H1 (cell line): ENCODE measurements around the gene TPD52L1. TPM values are rescaled to one million over a fixed set of nuclear protein-coding genes. Genes with fewer than 3 reads are reported as not detected.

Experiments used
- BCL11A ChIP-seq, 2 experiments: IDR thresholded peaks; one replicate each; pipeline ENCODE4 v1.6.1; 2011; ENCODE audit warnings: low read depth in 2 of 2, low read length in 2 of 2, mild to moderate bottlenecking in 2 of 2
- CEBPB ChIP-seq: IDR thresholded peaks from 2 replicates; pipeline ENCODE4 v1.6.1; 2012; ENCODE audit warnings: low read depth, low read length
- FOSL1 ChIP-seq: IDR thresholded peaks from 2 replicates; pipeline ENCODE4 v1.6.1; 2011; ENCODE audit warnings: mild to moderate bottlenecking, low read depth, low read length, moderate library complexity; ENCODE audit not compliant: insufficient read depth
- GABPA ChIP-seq: IDR thresholded peaks from 2 replicates; pipeline ENCODE4 v1.6.1; 2011; ENCODE audit warnings: mild to moderate bottlenecking, low read length, moderate library complexity, borderline replicate concordance; ENCODE audit not compliant: insufficient read depth
- HDAC6 ChIP-seq: IDR thresholded peaks from one replicate; pipeline ENCODE4 v1.7.1; 2012; ENCODE audit warnings: low read depth, mild to moderate bottlenecking, inconsistent platforms, low read length, moderate library complexity
- KDM1A ChIP-seq: fragments of 200-600, 300-600 bp; sonication (generic); IDR thresholded peaks from 2 replicates; pipeline ENCODE4 v1.7.1; 2016; ENCODE audit warnings: mild to moderate bottlenecking, low read length, borderline replicate concordance
- KDM5A ChIP-seq: fragments of 200-600 bp; IDR thresholded peaks from 2 replicates; pipeline ENCODE4 v1.7.1; 2012; ENCODE audit warnings: mild to moderate bottlenecking, low read length, inconsistent platforms, mixed read lengths
- MAX ChIP-seq: IDR thresholded peaks from 2 replicates; pipeline ENCODE4 v1.6.1; 2012; ENCODE audit warnings: inconsistent platforms
- NANOG ChIP-seq: IDR thresholded peaks from 2 replicates; pipeline ENCODE4 v1.6.1; 2011; ENCODE audit warnings: low read length, low read depth, mild to moderate bottlenecking, inconsistent platforms; ENCODE audit not compliant: insufficient read depth, poor library complexity, severe bottlenecking
- NRF1 ChIP-seq: IDR thresholded peaks from 2 replicates; pipeline ENCODE4 v1.6.1; 2011; ENCODE audit warnings: mild to moderate bottlenecking, low read depth, low read length, improper control_type of control experiment
- POLR2AphosphoS5 ChIP-seq: IDR thresholded peaks from 2 replicates; pipeline ENCODE4 v1.6.1; 2011; ENCODE audit warnings: low read depth, low read length
- RXRA ChIP-seq: IDR thresholded peaks from 2 replicates; pipeline ENCODE4 v1.6.1; 2011; ENCODE audit warnings: low read depth, mild to moderate bottlenecking, low read length, moderate library complexity; ENCODE audit not compliant: insufficient read depth
- SAP30 ChIP-seq: fragments of 300-600 bp; sonication (generic); IDR thresholded peaks from 2 replicates; pipeline ENCODE4 v1.7.1; 2012; ENCODE audit warnings: low read length, moderate library complexity, mild to moderate bottlenecking, inconsistent platforms; ENCODE audit not compliant: insufficient read depth, insufficient replicate concordance
- TCF12 ChIP-seq: IDR thresholded peaks from 2 replicates; pipeline ENCODE4 v1.6.1; 2011; ENCODE audit warnings: low read depth, mild to moderate bottlenecking, low read length
- TEAD4 ChIP-seq: IDR thresholded peaks from 2 replicates; pipeline ENCODE4 v1.6.1; 2012; ENCODE audit warnings: low read depth, low read length, inconsistent platforms, mixed read lengths
- USF2 ChIP-seq: IDR thresholded peaks from 2 replicates; pipeline ENCODE4 v1.6.1; 2011; ENCODE audit warnings: low read length, improper control_type of control experiment
- ZNF274 ChIP-seq: IDR thresholded peaks from 2 replicates; pipeline ENCODE4 v1.7.0; 2012; ENCODE audit warnings: low read length, borderline replicate concordance; ENCODE audit errors: extremely low read depth
- polyA plus RNA-seq, 7 experiments: library from polyadenylated mRNA; depleted of rRNA in 3 of 7; stranded (reverse) in 5 of 7; unstranded in 2 of 7; fragments of >200 nt in 5 of 7; fragments of 200-250 nt in 2 of 7; gene quantifications; 1 replicate in 5 of 7; 2 replicates in 1 of 7; 4 replicates in 1 of 7; pipeline versions ENCODE4 v1.2.1 to v1.2.3, GENCODE V29; 2011 to 2013; ENCODE audit warnings: missing spikeins in 2 of 7, mixed read lengths in 2 of 7
- total RNA-seq: library from RNA; stranded (reverse); fragmentation: NEBNext Ultra II Directional; extraction: Animal tissue kit (Norgen Biotek cat#: 25700); gene quantifications from 2 replicates; pipeline ENCODE4 v1.2.1, GENCODE V29; 2021
- TF ChIP-seq, protein P1 (sequence below): IDR thresholded peaks from 2 replicates; pipeline ENCODE4 v1.6.1; 2012; ENCODE audit warnings: inconsistent platforms
- TF ChIP-seq, protein P2 (sequence below): IDR thresholded peaks from 2 replicates; pipeline ENCODE4 v1.6.1; 2012; ENCODE audit warnings: low read length, inconsistent platforms

The TPD52L1 gene
- total and polyA plus RNA-seq, 2 of the 8 experiments (the other 6 are each of a cell fraction or from before 2014, with no cell fraction given), result 7.4 to 14.2 TPM

DNA sequence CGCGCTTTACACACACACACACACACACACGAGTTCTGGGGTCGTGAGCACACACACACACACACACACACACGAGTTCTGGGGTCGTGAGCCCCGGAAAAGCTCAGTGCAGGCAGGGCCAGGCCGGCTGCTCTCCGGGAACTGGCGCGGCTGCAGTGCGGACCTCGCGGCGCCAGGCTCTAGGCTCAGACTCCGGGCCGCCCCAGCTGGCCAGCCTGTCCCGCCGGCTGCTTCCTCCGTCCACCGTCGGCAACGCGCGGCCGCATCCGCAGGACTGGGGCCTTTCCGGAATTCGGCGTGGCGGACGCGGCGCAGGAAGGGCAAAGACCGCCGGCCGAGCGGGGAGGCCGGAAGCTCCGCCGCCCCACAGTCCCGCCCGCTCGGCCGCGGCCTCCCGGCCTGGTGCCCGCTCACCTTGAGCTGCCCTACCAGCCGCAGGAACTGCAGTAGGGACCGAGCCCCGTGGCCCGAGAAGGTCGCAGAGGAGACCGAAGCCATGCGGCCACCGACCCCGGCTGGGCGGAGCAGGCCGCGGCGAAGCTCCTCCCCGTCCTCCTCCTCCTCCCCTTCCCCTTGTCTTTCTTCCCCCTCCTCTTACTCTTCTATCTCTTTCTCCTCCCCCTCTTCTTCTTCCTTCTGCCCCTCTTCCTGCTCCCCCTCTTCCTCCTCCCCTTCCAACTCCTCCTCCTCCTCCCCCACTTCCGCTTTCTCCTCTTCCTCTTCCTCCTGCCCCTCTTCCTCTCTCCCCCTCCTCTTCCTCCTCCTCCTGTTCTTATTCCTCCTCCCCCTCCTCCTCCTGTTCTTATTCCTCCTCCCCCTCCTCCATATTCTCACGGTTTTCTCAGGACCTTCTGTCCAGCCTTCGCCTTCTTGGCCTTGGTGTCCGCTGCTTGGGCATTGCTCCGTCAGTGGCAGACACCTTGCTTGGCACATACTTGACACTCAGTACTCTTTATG lies 148.1 kb downstream of the TPD52L1 start, which contains the start of gene HDDC2 (continued):
- no peak for TF ChIP-seq KDM1A
- TF ChIP-seq RXRA, result no peak
- TF ChIP-seq MAX, result peak; percentile 82
- TF ChIP-seq POLR2AphosphoS5, result peak; percentile 90
- TF ChIP-seq GABPA, result peak; percentile 76; the same call in 1 of the 2 replicates
- TF ChIP-seq NANOG, result no peak
- no peak for TF ChIP-seq HDAC6
- no peak for TF ChIP-seq TCF12
- TF ChIP-seq, protein P1, sequence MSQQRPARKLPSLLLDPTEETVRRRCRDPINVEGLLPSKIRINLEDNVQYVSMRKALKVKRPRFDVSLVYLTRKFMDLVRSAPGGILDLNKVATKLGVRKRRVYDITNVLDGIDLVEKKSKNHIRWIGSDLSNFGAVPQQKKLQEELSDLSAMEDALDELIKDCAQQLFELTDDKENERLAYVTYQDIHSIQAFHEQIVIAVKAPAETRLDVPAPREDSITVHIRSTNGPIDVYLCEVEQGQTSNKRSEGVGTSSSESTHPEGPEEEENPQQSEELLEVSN, result peak; percentile 30; the same call in 1 of the 2 replicates
- no peak for TF ChIP-seq CEBPB
- TF ChIP-seq SAP30, result no peak
- TF ChIP-seq BCL11A (IDR thresholded peaks at IDR 0.05; ENCODE audit: low read depth in 2 of 2, low read length in 2 of 2), result no peak
- TF ChIP-seq, protein P2, sequence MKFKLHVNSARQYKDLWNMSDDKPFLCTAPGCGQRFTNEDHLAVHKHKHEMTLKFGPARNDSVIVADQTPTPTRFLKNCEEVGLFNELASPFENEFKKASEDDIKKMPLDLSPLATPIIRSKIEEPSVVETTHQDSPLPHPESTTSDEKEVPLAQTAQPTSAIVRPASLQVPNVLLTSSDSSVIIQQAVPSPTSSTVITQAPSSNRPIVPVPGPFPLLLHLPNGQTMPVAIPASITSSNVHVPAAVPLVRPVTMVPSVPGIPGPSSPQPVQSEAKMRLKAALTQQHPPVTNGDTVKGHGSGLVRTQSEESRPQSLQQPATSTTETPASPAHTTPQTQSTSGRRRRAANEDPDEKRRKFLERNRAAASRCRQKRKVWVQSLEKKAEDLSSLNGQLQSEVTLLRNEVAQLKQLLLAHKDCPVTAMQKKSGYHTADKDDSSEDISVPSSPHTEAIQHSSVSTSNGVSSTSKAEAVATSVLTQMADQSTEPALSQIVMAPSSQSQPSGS, result no peak
- no peak for TF ChIP-seq FOSL1
- TF ChIP-seq ZNF274, result no peak
- TF ChIP-seq KDM5A, result no peak
- no peak for TF ChIP-seq USF2
- TF ChIP-seq TEAD4, result peak; percentile 54; the same call in 1 of the 2 replicates
- TF ChIP-seq NRF1, result no peak
